Hepatocyte (in vitro differentiated cells): ENCODE results near the gene PNPLA7. TPM values are rescaled to one million over a fixed set of nuclear protein-coding genes. Genes with fewer than 3 reads are reported as not detected.

Source experiments
- DNase-seq: peaks from one replicate; pipeline ENCODE4 v3.0.0-alpha.2; 2016; ENCODE audit warnings: low spot score
- H2AFZ ChIP-seq: fragments of 200-600 bp; sonication (generic); 2 replicates; pipeline ENCODE4 v1.6.0; 2016; ENCODE audit warnings: antibody characterized with exemption, mild to moderate bottlenecking
- H3K27ac ChIP-seq: fragments of 200-600 bp; sonication (generic); 2 replicates; pipeline ENCODE4 v1.5.1; 2016; ENCODE audit warnings: mild to moderate bottlenecking
- H3K27me3 ChIP-seq: fragments of 200-600 bp; sonication (generic); 2 replicates; pipeline ENCODE4 v1.6.1; 2016
- H3K36me3 ChIP-seq: fragments of 200-600 bp; sonication (generic); replicated peaks from 2 replicates; pipeline ENCODE4 v1.5.1; 2016; ENCODE audit warnings: low read depth; ENCODE audit not compliant: insufficient read depth
- H3K4me1 ChIP-seq: fragments of 200-600 bp; sonication (generic); 2 replicates; pipeline ENCODE4 v1.5.1; 2016; ENCODE audit warnings: mild to moderate bottlenecking, moderate library complexity; ENCODE audit not compliant: insufficient read depth
- H3K4me2 ChIP-seq: fragments of 200-600 bp; sonication (generic); 2 replicates; pipeline ENCODE4 v1.6.0; 2016
- H3K4me3 ChIP-seq: fragments of 200-600 bp; sonication (generic); 2 replicates; pipeline ENCODE4 v1.5.1; 2016; ENCODE audit warnings: mild to moderate bottlenecking
- H3K79me2 ChIP-seq: fragments of 200-600 bp; sonication (generic); 2 replicates; pipeline ENCODE4 v1.6.0; 2017; ENCODE audit warnings: mild to moderate bottlenecking
- H3K9me2 ChIP-seq: fragments of 200-600 bp; sonication (generic); replicated peaks from 2 replicates; pipeline ENCODE4 v1.6.0; 2017; ENCODE audit warnings: mild to moderate bottlenecking; ENCODE audit not compliant: insufficient read depth
- H3K9me3 ChIP-seq: fragments of 200-600 bp; sonication (generic); 2 replicates; pipeline ENCODE4 v1.5.1; 2016; ENCODE audit warnings: low read depth, mild to moderate bottlenecking
- H4K20me1 ChIP-seq: fragments of 200-600 bp; sonication (generic); 2 replicates; pipeline ENCODE4 v1.6.0; 2016; ENCODE audit warnings: mild to moderate bottlenecking; ENCODE audit not compliant: insufficient read depth, poor library complexity, severe bottlenecking
- EZH2 ChIP-seq: fragments of 200-600 bp; sonication (generic); IDR thresholded peaks from 2 replicates; pipeline ENCODE4 v1.6.1; 2016; ENCODE audit warnings: antibody characterized with exemption, mild to moderate bottlenecking, borderline replicate concordance
- EZH2phosphoT487 ChIP-seq: fragments of 200-600 bp; sonication (generic); IDR thresholded peaks from one replicate; pipeline ENCODE4 v1.6.1; 2018; ENCODE audit warnings: antibody characterized with exemption, mild to moderate bottlenecking, low read depth, moderate library complexity; ENCODE audit not compliant: unreplicated experiment, severe bottlenecking
- WGBS: methylation state at CpG from one replicate; pipeline ENCODE4 v1.1.6; 2016; ENCODE audit warnings: low lambda C conversion rate; ENCODE audit errors: missing lambda C conversion rate; 5-methylcytosine and 5-hydroxymethylcytosine counted together
- polyA plus RNA-seq: library from polyadenylated mRNA; unstranded; fragments of >200 nt; fragmentation: Nextera tagmentation; extraction: Ambion mirVana; gene quantifications from 2 replicates; pipeline ENCODE4 v1.2.1, GENCODE V29; 2016
- total RNA-seq: library from RNA; depleted of rRNA; stranded (reverse); fragments of >200 nt; gene quantifications from 2 replicates; pipeline ENCODE4 v1.2.3, GENCODE V29; 2014
- TF ChIP-seq, protein P1 (sequence below): fragments of 200-600 bp; sonication (generic); IDR thresholded peaks from 2 replicates; pipeline ENCODE4 v1.5.1; 2016; ENCODE audit warnings: antibody characterized with exemption, mild to moderate bottlenecking; ENCODE audit not compliant: poor library complexity

Gene PNPLA7
- total and polyA plus RNA-seq, 2 experiments from 2014 or later = 0.62 to 0.77 TPM

DNA sequence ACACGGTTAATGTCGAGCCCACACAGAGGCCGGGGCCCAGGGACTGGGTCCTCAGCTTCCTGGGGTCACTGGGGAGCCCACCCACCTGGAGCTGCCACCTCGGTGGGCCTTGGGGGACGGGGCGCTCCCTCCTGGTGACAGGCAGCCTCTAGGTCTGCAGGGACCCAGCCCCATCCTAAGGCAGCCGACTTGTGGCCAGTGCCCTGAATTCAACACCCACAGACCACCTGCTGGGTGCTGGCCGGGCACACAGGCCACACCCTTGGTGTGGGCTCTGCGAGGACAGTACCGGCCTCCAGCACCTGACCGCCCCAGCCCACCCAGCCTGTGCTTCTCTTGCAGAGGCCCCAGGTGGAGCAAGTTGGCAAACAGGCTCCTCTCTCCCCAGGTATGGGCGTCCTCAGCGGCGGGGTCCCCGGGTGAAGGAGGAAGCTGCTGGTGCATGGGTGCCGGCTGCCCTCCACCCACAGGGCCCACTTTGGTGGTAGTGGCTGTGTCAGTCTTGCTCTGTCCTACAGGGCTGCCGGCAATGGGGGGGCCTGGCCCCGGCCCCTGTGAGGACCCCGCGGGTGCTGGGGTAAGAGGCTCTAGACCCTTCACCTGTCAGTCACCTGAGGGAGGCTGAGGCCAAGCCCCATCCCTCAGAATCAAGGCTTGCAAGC lies 117.4 kb downstream of the PNPLA7 start:
- WGBS = 95% methylated on average over 20 of the region's 20 CpGs
- no peak for DNase-seq

DNA sequence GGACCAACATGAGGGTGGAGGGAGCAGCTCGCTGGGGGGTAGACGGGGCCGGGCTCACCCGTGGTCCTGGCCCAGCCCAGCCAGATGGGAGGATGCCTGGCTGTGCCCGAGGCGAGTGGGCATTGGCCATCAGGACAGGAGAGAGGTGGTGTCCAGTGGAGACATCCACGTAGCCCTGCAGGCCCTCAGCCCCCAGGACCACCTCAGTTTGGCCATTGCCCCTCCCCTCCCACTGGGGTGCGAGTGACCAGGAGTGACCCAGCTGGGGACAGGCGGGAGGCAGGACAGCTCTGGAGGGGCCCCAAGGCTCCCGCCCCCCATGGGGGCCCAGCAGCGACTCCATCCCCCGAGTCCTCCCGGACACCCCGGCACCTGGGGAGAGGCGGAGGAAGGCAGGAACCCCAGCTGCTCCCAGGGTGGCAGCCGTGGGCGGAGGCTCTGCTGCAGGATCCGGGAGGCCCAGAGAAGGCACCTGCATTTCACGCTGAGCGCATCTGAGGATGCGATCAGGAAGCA lies 118.7 kb downstream of the PNPLA7 start:
- Histone ChIP-seq H3K27me3 (no peaks in the 10 kb centered on the region), H3K9me3 (no peaks in the 10 kb centered on the region), H4K20me1 (no peaks in the 10 kb centered on the region), H3K4me3 (no peak overlapping the region), H3K9me2 (no peaks in the 10 kb centered on the region), H3K36me3 (no peaks in the 10 kb centered on the region), H3K4me1 (peaks cover 5% of the 10 kb centered on the region), H3K27ac (no peak overlapping the region), H3K79me2 (no peaks in the 10 kb centered on the region), H3K4me2 (no peak overlapping the region), H2AFZ (no peak overlapping the region)
- DNase-seq = no peak
- TF ChIP-seq EZH2 (no peak), EZH2phosphoT487 (no peak)
- TF ChIP-seq, protein P1, sequence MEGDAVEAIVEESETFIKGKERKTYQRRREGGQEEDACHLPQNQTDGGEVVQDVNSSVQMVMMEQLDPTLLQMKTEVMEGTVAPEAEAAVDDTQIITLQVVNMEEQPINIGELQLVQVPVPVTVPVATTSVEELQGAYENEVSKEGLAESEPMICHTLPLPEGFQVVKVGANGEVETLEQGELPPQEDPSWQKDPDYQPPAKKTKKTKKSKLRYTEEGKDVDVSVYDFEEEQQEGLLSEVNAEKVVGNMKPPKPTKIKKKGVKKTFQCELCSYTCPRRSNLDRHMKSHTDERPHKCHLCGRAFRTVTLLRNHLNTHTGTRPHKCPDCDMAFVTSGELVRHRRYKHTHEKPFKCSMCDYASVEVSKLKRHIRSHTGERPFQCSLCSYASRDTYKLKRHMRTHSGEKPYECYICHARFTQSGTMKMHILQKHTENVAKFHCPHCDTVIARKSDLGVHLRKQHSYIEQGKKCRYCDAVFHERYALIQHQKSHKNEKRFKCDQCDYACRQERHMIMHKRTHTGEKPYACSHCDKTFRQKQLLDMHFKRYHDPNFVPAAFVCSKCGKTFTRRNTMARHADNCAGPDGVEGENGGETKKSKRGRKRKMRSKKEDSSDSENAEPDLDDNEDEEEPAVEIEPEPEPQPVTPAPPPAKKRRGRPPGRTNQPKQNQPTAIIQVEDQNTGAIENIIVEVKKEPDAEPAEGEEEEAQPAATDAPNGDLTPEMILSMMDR = no peak
- 84% methylated on average over 21 of the region's 21 CpGs for WGBS

More for the DNA sequence above, 117.4 kb downstream of the PNPLA7 start:
- Histone ChIP-seq H3K27me3 (no peaks in the 10 kb centered on the region), H3K4me2 (no peak overlapping the region), H3K9me3 (no peaks in the 10 kb centered on the region), H2AFZ (no peak overlapping the region), H3K79me2 (no peaks in the 10 kb centered on the region), H3K4me3 (no peak overlapping the region), H3K4me1 (peaks cover 5% of the 10 kb centered on the region), H3K36me3 (no peaks in the 10 kb centered on the region), H3K27ac (no peak overlapping the region), H4K20me1 (no peaks in the 10 kb centered on the region), H3K9me2 (no peaks in the 10 kb centered on the region)
- TF ChIP-seq EZH2 = no peak
- TF ChIP-seq EZH2phosphoT487 = no peak
- TF ChIP-seq, protein P1 = no peak

DNA sequence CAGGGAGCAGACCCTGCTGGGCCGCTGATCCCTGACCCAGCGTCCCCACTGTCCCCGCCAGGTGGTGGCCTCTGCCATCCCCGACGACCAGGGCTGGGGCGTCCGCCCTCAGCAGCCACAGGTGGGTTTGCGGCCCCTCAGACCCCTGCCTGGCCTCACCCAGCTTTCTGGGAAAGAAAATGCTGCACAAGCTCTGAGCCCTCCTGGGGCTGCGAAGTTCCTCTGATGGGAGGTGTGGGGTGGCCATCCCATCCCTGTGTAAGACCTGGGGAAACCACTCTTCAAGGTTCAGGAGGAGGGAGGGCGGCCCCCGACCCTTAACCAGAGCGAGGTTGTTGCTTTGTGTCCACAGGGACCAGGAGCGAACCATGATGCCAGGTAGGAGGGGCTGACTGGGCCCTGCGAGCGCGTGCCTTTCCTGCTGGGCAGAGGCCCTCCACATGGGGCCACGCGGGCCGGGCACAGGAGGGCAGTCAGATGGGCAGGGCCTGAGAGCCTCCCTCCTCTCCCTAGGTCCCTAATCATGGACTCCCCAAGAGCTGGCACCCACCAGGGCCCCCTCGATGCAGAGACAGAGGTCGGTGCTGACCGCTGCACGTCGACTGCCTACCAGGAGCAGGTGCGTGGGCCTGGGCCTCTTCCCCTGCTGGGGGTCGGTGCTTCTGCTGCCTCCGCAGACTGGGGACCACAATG lies 119.3 kb downstream of the PNPLA7 start:
- no peak for DNase-seq
- Histone ChIP-seq H3K79me2 (no peaks in the 10 kb centered on the region), H3K4me2 (no peak overlapping the region), H3K27ac (no peak overlapping the region), H2AFZ (no peak overlapping the region), H3K9me2 (no peaks in the 10 kb centered on the region), H3K9me3 (no peaks in the 10 kb centered on the region), H3K36me3 (no peaks in the 10 kb centered on the region), H4K20me1 (no peaks in the 10 kb centered on the region), H3K4me1 (peaks cover 4% of the 10 kb centered on the region), H3K4me3 (no peak overlapping the region), H3K27me3 (no peaks in the 10 kb centered on the region)
- TF ChIP-seq, protein P1 = no peak
- TF ChIP-seq EZH2 = no peak
- no peak for TF ChIP-seq EZH2phosphoT487
- 92% methylated on average over 27 of the region's 27 CpGs for WGBS
